OCI-LY7 (cell line): ENCODE data around the gene VWA8. TPM values are rescaled to one million over a fixed set of nuclear protein-coding genes. Genes with fewer than 3 reads are reported as not detected.

ENCODE experiments used
- BruUV-seq: library from RNA; stranded (reverse); fragments of 400-500 nt; replicated peaks from 2 replicates; lab custom pipeline; 2021; lab: Mats Ljungman, UMichigan
- CTCF ChIA-PET: fragments of 300-600 bp; sonication (Branson Sonifier 250); formaldehyde crosslinking; loops from one replicate; lab custom pipeline; 2022; ENCODE audit warnings: antibody characterized with exemption; ENCODE audit not compliant: unreplicated experiment; lab: Charles Lee
- POLR2A ChIA-PET: fragments of 300-600 bp; sonication (Branson Sonifier 250); formaldehyde crosslinking; loops from one replicate; lab custom pipeline; 2022; ENCODE audit warnings: antibody characterized with exemption; lab: Charles Lee
- DNase-seq: peaks from one replicate; pipeline ENCODE4 v3.0.0-alpha.2; 2015; ENCODE audit warnings: low spot score
- H2AFZ ChIP-seq: fragments of 200-600 bp; sonication (generic), shearing (Covaris generic); 2 replicates; pipeline ENCODE4 v1.6.1; 2014; ENCODE audit warnings: mild to moderate bottlenecking, antibody characterized with exemption, low read length, moderate library complexity
- H3K27ac ChIP-seq: fragments of 200-600 bp; sonication (generic); 2 replicates; pipeline ENCODE4 v1.5.1; 2014; ENCODE audit warnings: mixed run types, low read depth, mild to moderate bottlenecking, moderate library complexity, low read length, inconsistent platforms; ENCODE audit not compliant: poor library complexity, severe bottlenecking
- H3K36me3 ChIP-seq: fragments of 200-600 bp; sonication (generic); 2 replicates; pipeline ENCODE4 v1.6.1; 2014; ENCODE audit warnings: mild to moderate bottlenecking, antibody characterized with exemption, low read length, moderate library complexity, mixed read lengths; ENCODE audit not compliant: insufficient read depth
- H3K4me1 ChIP-seq: fragments of 200-600 bp; sonication (generic); 2 replicates; pipeline ENCODE4 v1.5.1; 2014; ENCODE audit warnings: mild to moderate bottlenecking, low read length; ENCODE audit not compliant: insufficient read depth, poor library complexity, severe bottlenecking
- H3K4me2 ChIP-seq: fragments of 200-600 bp; sonication (generic); 2 replicates; pipeline ENCODE4 v1.6.1; 2014; ENCODE audit warnings: mild to moderate bottlenecking, low read length
- H3K4me3 ChIP-seq: fragments of 200-600 bp; sonication (generic); 2 replicates; pipeline ENCODE4 v1.5.1; 2014; ENCODE audit warnings: mild to moderate bottlenecking, low read depth, low read length; ENCODE audit not compliant: poor library complexity, severe bottlenecking
- H3K79me2 ChIP-seq: fragments of 200-600 bp; sonication (generic); 2 replicates; pipeline ENCODE4 v1.6.1; 2016; ENCODE audit warnings: low read depth, mild to moderate bottlenecking, low read length, moderate library complexity, mixed read lengths; ENCODE audit not compliant: insufficient read depth
- H3K9me2 ChIP-seq: fragments of 200-600 bp; sonication (generic); 2 replicates; pipeline ENCODE4 v1.6.1; 2016; ENCODE audit warnings: mild to moderate bottlenecking, low read length, mixed read lengths; ENCODE audit not compliant: insufficient read depth
- H3K9me3 ChIP-seq: fragments of 200-600 bp; sonication (generic); 2 replicates; pipeline ENCODE4 v1.6.1; 2014; ENCODE audit warnings: mild to moderate bottlenecking, mixed run types, low read length, mixed read lengths
- H4K20me1 ChIP-seq: fragments of 200-600 bp; sonication (generic); 2 replicates; pipeline ENCODE4 v1.6.1; 2014; ENCODE audit warnings: mild to moderate bottlenecking, antibody characterized with exemption, low read length, moderate library complexity, mixed read lengths; ENCODE audit not compliant: insufficient read depth
- CTCF ChIP-seq: fragments of 200-600 bp; sonication (generic); conservative IDR thresholded peaks from 2 replicates; pipeline ENCODE4 v1.5.1; 2014; ENCODE audit warnings: mild to moderate bottlenecking, antibody characterized with exemption, low read length, moderate library complexity, mixed read lengths
- EZH2phosphoT487 ChIP-seq: fragments of 200-600 bp; sonication (generic); IDR thresholded peaks from 2 replicates; pipeline ENCODE4 v1.6.1; 2018; ENCODE audit warnings: low read depth, borderline replicate concordance, mild to moderate bottlenecking, mixed run types, antibody characterized with exemption, low read length, moderate library complexity, mixed read lengths
- intact Hi-C: fragments of 100-400 bp; cut with micrococcal nuclease; formaldehyde crosslinking; loops from one replicate; pipeline ENCODE4 v1.10.0; 2022; ENCODE audit not compliant: unreplicated experiment
- total RNA-seq, 2 experiments: library from RNA; depleted of rRNA in 1 of 2; stranded (reverse); fragments of >200 nt in 1 of 2; shearing (Covaris generic) in 1 of 2; gene quantifications; 2 replicates each; pipeline ENCODE4 v1.2.3, GENCODE V29; 2014 to 2022

VWA8 gene
- total RNA-seq, 2 experiments from 2014 or later: 26.4 to 31.5 TPM

DNA sequence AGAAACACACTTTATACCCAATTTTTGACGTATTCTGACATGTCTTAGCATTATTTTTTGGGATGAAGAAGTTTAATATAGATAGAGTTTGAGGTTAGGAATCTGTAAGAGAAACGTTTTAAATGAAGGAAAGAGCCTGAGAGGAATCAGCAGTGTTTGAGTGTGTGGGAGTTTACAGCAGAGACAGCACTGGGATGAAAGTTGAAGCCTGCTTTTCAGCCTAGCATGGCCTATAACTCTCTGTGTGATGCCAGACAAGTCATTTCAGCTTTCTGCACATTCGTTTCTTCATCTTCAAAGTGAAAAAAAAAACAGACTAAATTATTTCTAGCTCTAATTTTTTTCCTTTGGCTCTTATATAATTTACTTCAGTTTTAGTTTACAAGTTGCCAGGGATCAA is 326.5 kb downstream of the VWA8 start:
- no peak for DNase-seq
- ChIA-PET CTCF (no interaction called here), POLR2A (interaction anchor here (0.7 to 1.4 kb wide), 9 partner anchors 9 to 459 kb away, joined by 3 to 8 read pairs (median 3); no protein-coding TSS in a partner anchor)
- H3K9me3 ChIP-seq: no peaks in the 10 kb centered on the region
- no peak overlapping the region for H3K27ac ChIP-seq
- H4K20me1 ChIP-seq: no peaks in the 10 kb centered on the region
- intact Hi-C loops: no loop called here
- no peaks in the 10 kb centered on the region for H3K4me1 ChIP-seq
- H2AFZ ChIP-seq: no peak overlapping the region
- H3K9me2 ChIP-seq: no peaks in the 10 kb centered on the region
- no TSS peak for BruUV-seq
- TF ChIP-seq EZH2phosphoT487: no peak
- TF ChIP-seq CTCF: no peak
- H3K79me2 ChIP-seq: no peaks in the 10 kb centered on the region
- no peak overlapping the region for H3K4me3 ChIP-seq
- no peaks in the 10 kb centered on the region for H3K36me3 ChIP-seq
- H3K4me2 ChIP-seq: no peak overlapping the region

DNA sequence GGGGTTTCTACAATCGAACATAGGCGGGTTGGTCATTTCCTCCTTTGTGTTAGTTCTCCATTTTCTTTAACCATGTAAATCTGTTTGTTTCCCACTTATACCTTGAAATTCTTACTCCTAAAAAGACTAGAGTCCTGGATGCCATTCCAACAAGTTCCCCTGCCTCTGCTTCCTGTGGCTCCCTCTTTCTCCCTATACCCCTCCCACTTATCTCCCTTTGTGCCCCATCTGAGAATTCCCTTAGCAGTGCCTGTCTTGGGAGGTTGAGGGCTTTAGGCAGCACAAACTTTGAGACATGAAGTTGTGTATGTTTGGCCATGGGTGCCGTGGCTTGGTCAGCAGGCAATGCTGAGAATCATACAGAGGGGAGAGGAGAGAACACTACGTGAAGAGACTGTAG is 327.1 kb downstream of the VWA8 start:
- no peaks in the 10 kb centered on the region for H3K36me3 ChIP-seq
- no peaks in the 10 kb centered on the region for H4K20me1 ChIP-seq
- ChIA-PET CTCF (no interaction called here), POLR2A (interaction anchor here (0.5 to 1.4 kb wide), 4 partner anchors 15 to 214 kb away, joined by 3 to 6 read pairs (median 3); no protein-coding TSS in a partner anchor)
- H3K9me2 ChIP-seq: no peaks in the 10 kb centered on the region
- DNase-seq: no peak
- H3K79me2 ChIP-seq: no peaks in the 10 kb centered on the region
- no peak overlapping the region for H2AFZ ChIP-seq
- no TSS peak for BruUV-seq
- H3K27ac ChIP-seq: no peak overlapping the region
- no peak overlapping the region for H3K4me3 ChIP-seq
- TF ChIP-seq EZH2phosphoT487: no peak
- TF ChIP-seq CTCF: no peak
- H3K4me1 ChIP-seq: no peaks in the 10 kb centered on the region
- no peaks in the 10 kb centered on the region for H3K9me3 ChIP-seq
- H3K4me2 ChIP-seq: no peak overlapping the region
- intact Hi-C loops: no loop called here

GRCh38 chr13:41631296-41631965 is 329.5 kb downstream of the VWA8 start:
- Histone ChIP-seq H3K4me2 (no peak overlapping the region), H3K9me3 (peaks cover 3% of the 10 kb centered on the region; the same call in 1 of the 2 replicates), H3K4me1 (no peaks in the 10 kb centered on the region), H2AFZ (no peak overlapping the region), H3K79me2 (no peaks in the 10 kb centered on the region), H3K9me2 (no peaks in the 10 kb centered on the region), H3K27ac (no peak overlapping the region), H4K20me1 (no peaks in the 10 kb centered on the region), H3K4me3 (no peak overlapping the region), H3K36me3 (no peaks in the 10 kb centered on the region; the same call in 1 of the 2 replicates)
- ChIA-PET CTCF (no interaction called here), POLR2A (interaction anchor here (0.6 to 0.9 kb wide), 3 partner anchors 13 to 211 kb away, joined by 3 to 4 read pairs (median 3); no protein-coding TSS in a partner anchor)
- no TSS peak for BruUV-seq
- intact Hi-C loops: no loop called here
- DNase-seq: no peak
- no peak for TF ChIP-seq CTCF
- TF ChIP-seq EZH2phosphoT487: no peak
